ENCODE measurements around the gene OVOL2.
"Not testable (repeated sequence)": the region's sequence is repeated elsewhere in the genome, so short reads cannot be mapped to it uniquely, and the experiment has no call there.

OVOL2 gene

GRCh38 chr20:18057994-18058349, 256 bp upstream of the OVOL2 start:
- no peak for DNase-seq (ENCODE audit: low read depth)

GRCh38 chr20:18056174-18057100, 1.3 kb downstream of the OVOL2 start:
- DNase-seq (ENCODE audit: low read depth): no peak

- no peak for DNase-seq (ENCODE audit: low read depth)
Observed at GRCh38 chr20:18055261-18055660, 2.5 kb downstream of the OVOL2 start.

DNA sequence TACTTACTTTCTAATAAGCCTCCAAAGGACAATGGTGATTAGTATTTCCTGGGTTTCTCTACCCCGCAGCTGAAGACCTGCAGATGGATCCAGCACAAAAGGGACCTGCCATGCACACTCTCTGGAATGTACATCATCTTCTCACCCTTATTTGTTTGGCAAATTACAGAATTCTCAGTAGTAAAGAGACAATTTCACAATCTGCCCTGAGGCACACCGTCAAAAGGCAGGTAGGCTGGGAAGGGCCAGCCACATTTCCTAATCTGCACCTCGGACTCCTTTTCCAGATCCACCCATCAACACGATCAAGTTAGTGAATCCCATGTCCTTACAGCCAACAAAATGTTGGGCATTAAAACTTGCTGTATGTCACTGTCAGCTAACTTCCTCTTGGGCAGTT, 4.9 kb downstream of the OVOL2 start:
- DNase-seq (ENCODE audit: low read depth): no peak

GRCh38 chr20:18050628-18051027, 7.1 kb downstream of the OVOL2 start:
- DNase-seq (ENCODE audit: low read depth): no peak

- no peak for DNase-seq (ENCODE audit: low read depth)
Observed at GRCh38 chr20:18048176-18048575, 9.5 kb downstream of the OVOL2 start.

- no peak for DNase-seq (ENCODE audit: low read depth)
Observed at GRCh38 chr20:18046535-18046934, 11.2 kb downstream of the OVOL2 start.

DNA sequence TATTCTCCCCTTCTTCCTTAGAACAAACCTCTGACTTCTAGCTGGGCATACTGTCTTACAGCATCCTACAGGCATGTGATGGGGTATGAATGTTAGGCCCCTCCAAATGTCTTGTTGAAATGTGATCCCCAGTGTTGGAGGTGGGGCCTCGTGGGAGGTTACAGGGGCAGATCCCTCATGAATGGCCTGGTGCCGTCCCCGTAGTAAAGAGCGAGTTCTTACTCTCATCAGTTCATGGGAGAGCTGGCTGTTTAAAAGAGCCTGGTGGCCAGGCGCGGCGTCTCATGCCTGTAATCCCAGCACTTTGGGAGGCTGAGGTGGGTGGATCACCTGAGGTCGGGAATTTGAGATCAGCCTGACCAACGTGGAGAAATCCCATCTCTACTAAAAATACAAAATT, 15.5 kb downstream of the OVOL2 start:
- DNase-seq (ENCODE audit: low read depth): no peak

- DNase-seq (ENCODE audit: low read depth): no peak
Observed at GRCh38 chr20:18041462-18041861, 16.3 kb downstream of the OVOL2 start.

DNA sequence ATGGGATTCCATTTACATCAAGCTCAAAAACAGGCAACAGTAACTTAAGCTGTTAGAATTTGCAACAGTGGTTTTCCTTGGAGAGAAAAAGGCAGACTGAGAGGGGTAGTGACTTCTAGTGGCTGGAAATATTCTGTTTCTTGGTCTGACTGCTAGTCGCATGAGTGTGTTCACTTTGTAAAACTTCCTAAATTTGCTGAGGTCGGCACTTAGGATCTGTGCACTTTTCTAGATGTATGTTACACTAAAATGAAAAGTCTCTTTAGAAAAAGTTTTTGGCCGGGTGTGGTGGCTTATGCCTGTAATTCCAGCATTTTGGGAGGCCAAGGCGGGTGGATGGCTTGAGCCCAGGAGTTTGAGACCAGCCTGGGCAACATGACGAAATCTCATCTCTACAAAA, 18.7 kb downstream of the OVOL2 start:
- DNase-seq (ENCODE audit: low read depth): no peak

GRCh38 chr20:18034039-18034438, 23.7 kb downstream of the OVOL2 start:
- DNase-seq (ENCODE audit: low read depth): no peak

DNA sequence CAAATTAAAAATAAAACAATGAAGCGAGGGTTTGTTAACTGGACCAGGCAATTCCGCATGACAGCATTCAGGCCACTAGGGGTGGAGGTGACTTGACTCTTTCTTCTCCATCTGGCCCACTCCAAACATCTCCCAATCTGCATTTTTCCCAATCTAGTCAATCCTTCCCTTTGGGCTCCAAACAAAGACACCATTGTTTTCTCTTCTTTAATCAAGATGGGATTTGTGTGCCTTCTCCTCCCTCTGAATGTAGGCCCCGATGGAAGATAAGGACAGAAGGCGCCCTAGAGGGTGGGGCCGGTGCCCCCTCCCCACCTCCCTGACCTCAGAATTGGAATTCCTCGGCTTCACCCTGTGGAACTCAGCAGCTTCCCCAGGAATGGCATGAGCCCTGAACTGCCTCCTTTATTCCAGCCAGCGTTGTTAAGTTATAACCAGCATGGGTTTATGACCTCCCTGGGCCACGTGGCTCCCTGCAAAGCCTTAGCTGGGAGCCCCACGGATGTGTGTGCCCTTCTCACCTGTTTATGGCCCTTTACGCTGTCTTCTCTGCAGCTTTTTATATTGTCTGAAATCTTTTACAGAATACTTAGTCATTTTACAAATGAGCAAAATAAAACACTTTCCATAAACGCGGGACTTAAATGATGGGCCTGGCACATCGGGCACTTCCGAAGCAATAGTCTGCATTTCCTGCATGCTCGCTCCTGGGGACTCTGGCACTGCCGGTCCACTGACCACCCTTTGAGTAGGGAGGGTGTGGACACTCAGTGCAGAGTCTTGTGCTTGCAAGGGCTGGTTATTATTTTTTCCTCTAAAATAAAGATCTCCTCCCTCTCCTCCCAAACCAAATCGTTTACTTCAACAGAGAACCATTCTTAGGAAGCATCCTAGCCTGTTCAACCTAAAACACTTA, 24.5 kb downstream of the OVOL2 start:
- DNase-seq (ENCODE audit: low read depth): peak; percentile 15

DNA sequence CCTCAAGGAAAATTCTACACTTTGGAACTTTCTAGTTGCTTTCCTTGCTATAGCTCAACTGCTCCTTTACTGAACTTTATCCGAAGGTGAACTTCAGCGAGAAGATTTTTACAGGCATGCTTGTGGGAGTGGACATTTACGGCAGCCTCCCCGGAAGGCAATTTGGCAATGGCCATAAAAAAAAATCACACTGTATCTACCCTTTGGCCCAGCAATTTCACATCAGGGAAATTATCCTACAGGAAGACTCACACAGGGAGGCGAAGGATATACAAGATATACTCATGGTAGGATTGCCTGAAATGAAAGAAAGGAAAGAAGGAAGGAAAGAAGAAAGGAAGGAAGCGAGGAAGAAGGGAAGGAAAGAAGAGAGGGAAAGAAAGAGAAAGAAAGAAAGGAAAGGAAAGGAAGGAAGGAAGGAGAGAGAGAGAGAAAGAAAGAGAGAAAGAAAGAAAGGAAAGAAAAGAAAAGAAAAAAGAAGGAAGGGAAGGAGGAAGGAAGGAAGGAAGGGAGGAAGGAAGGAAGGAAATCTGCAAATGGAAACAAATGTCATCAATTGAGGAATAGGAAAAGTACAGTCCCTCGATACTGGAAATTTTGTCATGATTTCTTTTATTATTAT, 25.7 kb downstream of the OVOL2 start:
- DNase-seq (ENCODE audit: low read depth): no peak

DNA sequence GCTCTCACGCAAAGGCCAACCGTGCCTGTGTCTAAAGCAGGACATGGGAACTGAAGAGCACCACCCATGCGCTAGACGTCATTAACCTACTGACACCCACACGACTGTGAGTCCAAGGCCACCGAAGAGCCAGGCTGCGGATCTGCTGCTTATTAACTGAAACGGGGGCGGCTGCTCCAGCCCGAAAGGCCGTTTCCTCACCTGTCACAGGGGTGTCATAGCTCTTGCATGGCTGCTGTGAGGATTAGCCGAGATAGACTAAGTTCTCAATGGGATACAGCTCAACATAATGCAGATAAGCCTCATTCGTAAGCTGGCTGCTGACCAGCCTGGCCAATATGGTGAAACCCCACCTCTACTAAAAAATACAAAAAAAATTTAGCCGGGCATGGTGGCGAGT, 26.7 kb downstream of the OVOL2 start:
- no peak for DNase-seq (ENCODE audit: low read depth)

DNA sequence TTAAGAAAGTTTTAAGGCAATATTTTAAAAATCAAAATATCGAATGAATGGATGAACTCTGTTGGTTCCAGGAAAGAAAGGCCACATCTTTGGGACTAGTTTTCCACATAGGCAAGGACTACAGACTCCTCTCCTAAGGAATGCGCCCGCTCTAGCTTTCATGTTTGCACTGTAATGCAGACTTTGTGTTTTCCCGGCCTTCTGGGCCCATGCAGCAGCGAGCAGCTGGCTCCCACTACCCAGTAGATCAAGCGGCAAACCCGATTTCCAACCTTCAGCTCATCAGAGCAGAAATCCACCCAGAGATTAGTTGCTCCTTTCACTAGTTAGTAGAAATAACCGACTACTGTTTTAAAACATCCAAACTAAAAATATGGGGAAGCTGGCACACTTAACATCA, 27.7 kb downstream of the OVOL2 start:
- DNase-seq (ENCODE audit: low read depth): no peak

DNA sequence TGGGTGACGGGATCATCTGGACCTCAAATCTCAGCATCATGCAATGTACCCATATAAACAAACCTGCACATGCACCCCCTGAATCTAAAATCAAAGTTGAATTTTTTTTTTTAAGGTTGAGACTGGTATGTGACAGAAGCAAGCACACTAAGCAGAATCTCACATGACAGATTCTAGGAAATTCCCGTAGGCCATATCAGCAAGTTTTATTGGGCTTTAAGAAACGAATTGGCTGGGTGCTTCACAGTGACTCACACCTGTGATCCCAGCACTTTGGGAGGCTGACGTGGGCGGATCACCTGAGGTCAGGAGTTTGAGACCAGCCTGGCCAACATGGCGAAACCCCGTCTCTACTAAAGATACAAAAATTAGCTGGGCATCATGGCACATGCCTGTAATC, 30.7 kb downstream of the OVOL2 start:
- not testable (repeated sequence) for DNase-seq (ENCODE audit: low read depth)

GRCh38 chr20:18024606-18025127, 33.0 kb downstream of the OVOL2 start:
- no peak for DNase-seq (ENCODE audit: low read depth)

DNA sequence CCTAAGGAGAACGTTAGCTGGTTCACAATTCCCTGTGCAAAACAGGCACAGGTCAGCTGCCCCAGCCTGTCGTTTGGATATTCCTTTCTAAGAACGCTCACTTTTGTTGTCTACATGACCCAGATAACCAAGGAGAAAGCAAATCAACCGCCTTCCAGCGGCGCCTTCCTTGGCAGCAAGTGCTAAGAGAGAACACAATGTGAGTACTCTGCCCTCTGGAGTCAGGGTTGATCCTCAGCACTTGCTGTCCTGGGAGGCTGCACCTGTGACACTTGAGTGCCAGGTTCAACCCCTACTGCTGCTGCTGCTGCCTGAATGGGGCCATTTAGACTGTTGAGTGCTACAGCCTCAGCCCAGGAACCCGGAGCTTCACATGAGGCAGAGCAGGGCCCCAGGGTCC, 36.8 kb downstream of the OVOL2 start:
- no peak for DNase-seq (ENCODE audit: low read depth)

GRCh38 chr20:18019068-18019467, 38.6 kb downstream of the OVOL2 start:
- DNase-seq (ENCODE audit: low read depth): peak; percentile 23

DNA sequence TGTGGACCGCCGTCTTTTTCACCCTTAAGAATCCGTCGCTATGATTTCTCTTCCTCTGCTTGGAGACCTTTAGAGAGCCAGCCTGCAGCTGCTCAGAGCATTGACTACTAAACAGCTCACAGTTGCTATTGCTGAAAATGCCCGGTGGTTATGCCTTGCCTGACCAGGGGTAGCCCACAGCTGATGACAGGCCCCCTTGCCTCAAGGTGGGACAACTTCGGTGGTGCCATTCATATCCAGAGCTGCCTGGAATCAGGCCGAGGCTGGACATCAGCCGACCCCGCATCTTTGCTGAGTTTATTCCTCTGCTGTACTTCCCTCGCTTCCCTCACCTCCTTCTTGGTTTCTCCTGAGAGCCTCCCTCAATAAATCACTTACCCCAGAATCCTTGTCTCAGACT, 39.6 kb downstream of the OVOL2 start:
- DNase-seq (ENCODE audit: low read depth): no peak

- DNase-seq (ENCODE audit: low read depth): no peak
Observed at GRCh38 chr20:18016772-18017171, 40.9 kb downstream of the OVOL2 start.

DNA sequence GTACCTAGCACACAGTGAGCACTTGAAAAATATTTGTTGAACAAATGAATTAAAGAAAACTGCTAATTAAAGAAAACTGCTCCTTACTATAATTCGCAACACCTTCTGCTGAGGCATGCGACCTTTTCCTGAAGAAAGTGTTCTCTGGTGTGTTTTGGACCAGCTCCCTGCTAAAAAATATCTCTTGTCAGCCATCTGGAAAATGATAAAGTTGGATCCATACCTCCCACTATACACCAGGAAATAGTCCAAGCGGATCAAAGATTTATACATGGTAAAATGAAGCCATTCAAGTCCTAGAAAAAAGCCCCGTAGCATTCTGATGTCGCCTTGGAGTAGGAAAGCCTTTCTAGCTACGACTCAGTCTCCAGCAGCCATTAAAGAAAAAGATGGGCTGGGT, 43.3 kb downstream of the OVOL2 start:
- no peak for DNase-seq (ENCODE audit: low read depth)

Data from ELR (cell line).